PFSK-1 (cell line): Measurements from ENCODE around the gene PLEKHA5.

ENCODE experiments used
- FOXP2 ChIP-seq: optimal IDR thresholded peaks from 2 replicates; pipeline ENCODE3; 2011; ENCODE audit warnings: borderline replicate concordance, control low read depth, inconsistent platforms; ENCODE audit not compliant: insufficient read depth; ENCODE audit errors: extremely low read length, extremely low read depth
- POLR2AphosphoS5 ChIP-seq: IDR thresholded peaks from 2 replicates; pipeline ENCODE4 v1.6.1; 2012; ENCODE audit warnings: low read depth, mild to moderate bottlenecking, control low read depth, low read length, moderate library complexity
- SIN3A ChIP-seq: IDR thresholded peaks from 2 replicates; pipeline ENCODE4 v1.6.1; 2012; ENCODE audit warnings: mild to moderate bottlenecking, low read length, moderate library complexity, borderline replicate concordance; ENCODE audit not compliant: insufficient read depth
- TAF1 ChIP-seq: IDR thresholded peaks from 2 replicates; pipeline ENCODE4 v1.6.1; 2012; ENCODE audit warnings: low read length, control low read depth, borderline replicate concordance; ENCODE audit not compliant: insufficient read depth
- TF ChIP-seq, protein P1 (sequence below), 2 experiments: IDR thresholded peaks; 2 replicates each; pipeline versions ENCODE4 v1.6.1 to v1.8.0; 2011 to 2012; ENCODE audit warnings: low read depth in 2 of 2, low read length in 2 of 2, control low read depth in 1 of 2, inconsistent platforms in 1 of 2, mild to moderate bottlenecking in 1 of 2, moderate library complexity in 1 of 2; ENCODE audit not compliant: insufficient read depth in 1 of 2

DNA sequence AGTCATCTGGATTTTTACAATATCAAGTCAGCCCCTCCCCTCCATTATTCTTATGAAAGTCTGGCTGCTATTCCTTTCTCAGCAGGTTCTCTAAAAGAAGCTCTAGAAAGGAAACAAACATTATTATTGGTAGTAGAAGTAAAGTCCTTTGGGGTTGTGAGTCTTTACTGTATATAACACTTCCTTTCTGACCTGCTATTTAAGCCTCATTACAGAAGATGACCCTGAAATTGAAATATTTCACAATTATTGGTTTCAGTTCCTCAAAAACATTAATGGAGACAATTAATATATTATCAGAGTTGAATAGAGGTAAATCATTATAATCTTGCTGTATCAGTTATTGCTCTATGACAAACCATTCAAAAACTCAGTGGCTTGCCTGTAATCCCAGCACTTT, 19.3 kb downstream of the PLEKHA5 start:
- TF ChIP-seq SIN3A = no peak
- TF ChIP-seq, protein P1, sequence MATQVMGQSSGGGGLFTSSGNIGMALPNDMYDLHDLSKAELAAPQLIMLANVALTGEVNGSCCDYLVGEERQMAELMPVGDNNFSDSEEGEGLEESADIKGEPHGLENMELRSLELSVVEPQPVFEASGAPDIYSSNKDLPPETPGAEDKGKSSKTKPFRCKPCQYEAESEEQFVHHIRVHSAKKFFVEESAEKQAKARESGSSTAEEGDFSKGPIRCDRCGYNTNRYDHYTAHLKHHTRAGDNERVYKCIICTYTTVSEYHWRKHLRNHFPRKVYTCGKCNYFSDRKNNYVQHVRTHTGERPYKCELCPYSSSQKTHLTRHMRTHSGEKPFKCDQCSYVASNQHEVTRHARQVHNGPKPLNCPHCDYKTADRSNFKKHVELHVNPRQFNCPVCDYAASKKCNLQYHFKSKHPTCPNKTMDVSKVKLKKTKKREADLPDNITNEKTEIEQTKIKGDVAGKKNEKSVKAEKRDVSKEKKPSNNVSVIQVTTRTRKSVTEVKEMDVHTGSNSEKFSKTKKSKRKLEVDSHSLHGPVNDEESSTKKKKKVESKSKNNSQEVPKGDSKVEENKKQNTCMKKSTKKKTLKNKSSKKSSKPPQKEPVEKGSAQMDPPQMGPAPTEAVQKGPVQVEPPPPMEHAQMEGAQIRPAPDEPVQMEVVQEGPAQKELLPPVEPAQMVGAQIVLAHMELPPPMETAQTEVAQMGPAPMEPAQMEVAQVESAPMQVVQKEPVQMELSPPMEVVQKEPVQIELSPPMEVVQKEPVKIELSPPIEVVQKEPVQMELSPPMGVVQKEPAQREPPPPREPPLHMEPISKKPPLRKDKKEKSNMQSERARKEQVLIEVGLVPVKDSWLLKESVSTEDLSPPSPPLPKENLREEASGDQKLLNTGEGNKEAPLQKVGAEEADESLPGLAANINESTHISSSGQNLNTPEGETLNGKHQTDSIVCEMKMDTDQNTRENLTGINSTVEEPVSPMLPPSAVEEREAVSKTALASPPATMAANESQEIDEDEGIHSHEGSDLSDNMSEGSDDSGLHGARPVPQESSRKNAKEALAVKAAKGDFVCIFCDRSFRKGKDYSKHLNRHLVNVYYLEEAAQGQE (IDR thresholded peaks at IDR 0.05; ENCODE audit: insufficient read depth in 1 of 2, low read depth in 2 of 2, low read length in 2 of 2) = no peak
- no peak for TF ChIP-seq POLR2AphosphoS5
- TF ChIP-seq TAF1 = no peak
- TF ChIP-seq FOXP2 = no peak
